HG03066 (cell line): Measurements from ENCODE around the gene LITAFD.
"Not testable (repeated sequence)": the region's sequence is repeated elsewhere in the genome, so short reads cannot be mapped to it uniquely, and the experiment has no call there.

ENCODE experiments used
- ATAC-seq: cut with Tn5 transposase; IDR thresholded peaks from one replicate; pipeline ENCODE4 v1.9.1; 2021; ENCODE audit warnings: low read depth; ENCODE audit not compliant: unreplicated experiment

Gene LITAFD

DNA sequence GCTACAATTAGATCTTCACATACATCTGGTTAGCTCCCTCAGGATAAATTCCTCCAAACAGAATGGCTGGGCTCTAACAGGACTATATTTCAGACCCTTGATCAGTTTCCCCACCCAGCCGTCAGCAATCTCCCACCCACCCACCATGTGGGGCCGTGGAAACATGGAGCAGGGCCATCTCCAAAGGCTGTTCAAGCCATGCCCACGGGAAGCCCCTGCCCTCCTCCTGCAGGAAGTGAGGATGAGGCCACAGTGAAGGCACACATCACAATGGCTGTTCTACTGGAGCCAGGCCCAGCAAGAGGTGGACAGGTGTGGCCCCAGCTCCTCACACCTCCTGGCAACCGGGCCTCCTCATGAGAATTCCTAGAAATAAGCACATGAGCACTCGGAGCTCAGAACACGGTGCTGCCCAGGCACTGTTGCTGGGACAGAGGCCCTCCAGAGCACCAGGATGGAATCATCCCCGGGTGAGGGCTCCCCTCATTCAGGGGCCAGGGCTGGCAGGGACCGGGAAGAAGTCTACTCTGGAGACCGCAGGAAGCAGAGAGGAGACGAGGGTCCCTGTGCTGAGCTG lies at the start of gene LITAFD:
Gene LITAFD (plus strand): TSS at position 311 of the 577 bp plus-strand sequence. CDS start 2,005 bp downstream, outside the sequence.
- no peak for ATAC-seq

DNA sequence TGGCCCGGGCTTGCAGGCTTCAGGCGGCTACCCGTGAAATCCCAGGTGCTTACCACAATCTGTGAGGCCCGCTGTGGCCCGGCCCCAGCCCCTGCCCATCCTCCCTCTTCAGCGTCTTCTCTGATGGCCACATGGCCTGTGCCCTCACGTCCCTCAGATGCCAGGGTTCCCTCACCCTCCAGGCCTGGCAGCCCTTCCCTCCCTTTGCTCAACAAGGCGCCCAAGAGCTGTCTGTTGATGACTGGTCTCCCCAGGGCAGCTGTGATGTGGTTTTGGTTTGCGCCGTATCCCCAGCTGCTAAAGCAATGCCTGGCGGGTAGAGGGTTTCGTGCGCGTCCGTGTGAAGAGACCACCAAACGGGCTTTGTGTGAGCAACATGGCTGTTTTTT lies 49.4 kb upstream of the LITAFD start:
- no peak for ATAC-seq

- ATAC-seq: not testable (repeated sequence)
Measured at GRCh38 chr16:8836797-8837196, 45.4 kb upstream of the LITAFD start.

- ATAC-seq: not testable (repeated sequence)
Measured at GRCh38 chr16:8837594-8837993, 44.6 kb upstream of the LITAFD start.

DNA sequence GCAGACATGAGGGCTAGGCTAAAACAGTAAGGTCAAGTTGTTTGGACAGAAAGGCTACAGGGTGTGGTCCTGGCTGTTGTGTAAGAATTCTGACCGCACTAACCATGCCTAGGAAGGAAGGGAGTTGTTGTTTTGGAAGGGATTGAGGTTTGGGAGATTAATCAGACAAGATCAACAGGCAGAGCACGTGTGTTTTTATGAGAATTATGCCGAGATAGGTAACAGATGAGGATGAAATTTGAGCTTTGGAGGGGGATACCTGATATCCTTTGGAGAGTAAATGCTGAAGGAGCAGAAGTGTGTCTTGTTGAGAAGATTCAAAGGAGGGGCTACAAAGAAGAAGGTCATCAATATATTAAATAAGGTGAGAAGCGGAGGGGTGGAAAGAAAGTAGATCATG lies 40.1 kb upstream of the LITAFD start:
- ATAC-seq: not testable (repeated sequence)

DNA sequence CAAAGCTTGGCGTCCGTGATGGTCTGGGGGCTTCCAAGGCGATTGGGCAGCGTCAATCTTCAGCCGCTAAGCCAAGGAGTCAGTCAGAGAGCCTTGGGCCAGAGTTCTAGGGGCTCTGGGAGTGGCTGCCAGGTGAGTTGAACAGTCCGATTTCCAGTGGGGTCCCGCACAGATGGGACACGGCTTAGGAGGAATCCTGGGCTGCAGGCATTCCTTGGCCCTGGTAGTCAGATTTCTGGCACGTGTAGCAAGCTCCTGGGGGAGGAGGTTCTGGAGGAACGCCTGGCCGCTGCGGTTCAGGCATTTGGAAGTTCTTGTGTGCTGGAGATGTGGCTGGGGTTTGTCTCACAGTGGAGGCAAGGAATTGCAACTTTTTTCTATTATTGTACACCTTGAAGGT lies 38.9 kb upstream of the LITAFD start:
- not testable (repeated sequence) for ATAC-seq

- no peak for ATAC-seq
Measured at GRCh38 chr16:8845699-8846298, 36.4 kb upstream of the LITAFD start.

- no peak for ATAC-seq
Measured at GRCh38 chr16:8846401-8846932, 35.7 kb upstream of the LITAFD start.

DNA sequence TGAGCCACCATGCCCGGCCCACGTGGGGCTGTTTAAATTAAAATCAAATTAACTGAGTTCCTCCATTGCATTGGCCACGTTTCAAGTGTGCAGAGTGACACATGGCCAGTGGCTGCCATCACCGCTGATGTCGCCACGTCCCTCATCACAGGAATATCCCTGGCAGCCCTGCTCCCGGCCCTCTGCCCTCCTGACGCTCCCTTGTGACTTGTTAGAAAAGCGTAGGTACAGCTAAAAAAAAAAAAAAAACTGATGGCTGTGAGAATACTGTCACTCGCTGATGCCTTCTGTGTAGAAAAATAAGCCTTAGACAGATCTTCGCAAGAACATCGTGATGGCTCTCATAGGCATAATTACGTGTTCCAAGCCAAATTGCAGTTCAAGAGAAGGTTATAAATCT lies 35.0 kb upstream of the LITAFD start:
- ATAC-seq: no peak

GRCh38 chr16:8847623-8848022 lies 34.5 kb upstream of the LITAFD start:
- ATAC-seq: no peak

DNA sequence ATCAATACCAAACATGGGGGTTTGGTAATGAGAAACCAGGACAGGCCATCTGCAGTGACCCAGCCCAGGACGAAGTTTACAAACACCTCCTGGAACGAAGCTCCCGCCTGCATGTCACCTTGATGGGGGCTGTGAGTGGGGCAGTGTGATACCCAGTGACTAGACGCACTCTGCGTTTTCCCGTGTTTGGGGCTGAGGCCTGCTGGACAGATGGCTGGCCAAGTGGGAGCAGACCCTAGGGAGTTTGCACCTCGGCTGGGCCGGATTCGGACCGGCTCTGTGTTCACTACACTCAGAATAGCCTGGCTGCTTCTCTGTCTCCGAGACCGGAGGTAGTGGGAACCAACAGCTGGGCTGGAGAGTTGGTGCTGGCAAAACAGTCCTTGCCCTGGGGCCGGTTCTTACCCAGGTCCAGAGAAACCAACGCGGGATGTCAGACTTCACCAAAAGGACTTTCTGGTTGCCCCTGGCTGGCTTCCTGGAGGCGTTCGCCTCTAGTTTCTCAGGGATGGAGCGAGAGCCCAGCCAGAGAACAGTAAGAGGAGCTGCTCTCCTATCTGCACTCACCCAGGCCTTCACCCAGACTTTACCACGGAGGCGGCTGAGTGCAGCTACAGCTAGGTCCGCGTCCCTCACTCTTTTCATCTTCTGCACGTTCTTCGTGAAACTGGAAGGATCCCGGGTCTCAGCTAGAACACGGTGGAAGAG lies 33.8 kb upstream of the LITAFD start:
- ATAC-seq: no peak

GRCh38 chr16:8848939-8849391 lies 33.2 kb upstream of the LITAFD start:
- no peak for ATAC-seq

DNA sequence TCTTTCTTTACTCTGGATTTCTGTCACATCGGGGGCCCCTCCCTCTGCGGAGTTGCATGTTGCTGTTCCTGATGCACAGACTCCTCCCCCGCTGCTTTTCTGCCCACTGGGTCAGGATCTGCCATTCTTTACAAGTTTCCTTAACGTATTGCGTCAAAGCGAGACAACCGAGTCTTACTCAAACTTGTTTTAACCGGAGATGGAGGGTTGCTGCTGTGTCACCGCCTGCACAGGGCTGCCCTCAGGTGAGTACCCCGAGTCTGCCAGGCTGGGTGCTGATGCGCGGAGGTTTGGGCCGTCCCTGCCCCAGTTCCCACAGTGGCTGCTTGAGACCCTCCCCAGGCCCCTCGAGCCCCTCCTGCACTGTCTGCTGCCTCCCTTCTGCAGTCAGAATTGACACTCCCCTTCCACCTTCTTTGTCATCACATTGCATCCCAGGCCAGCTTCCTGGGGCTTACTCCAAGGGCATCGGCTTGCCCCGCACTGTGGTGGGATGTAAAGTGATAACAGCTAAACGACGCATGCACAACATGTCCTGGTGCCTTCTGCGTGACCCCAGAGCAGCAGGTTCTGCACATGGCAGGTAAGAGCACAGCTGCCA lies 32.6 kb upstream of the LITAFD start:
- ATAC-seq: no peak

GRCh38 chr16:8850279-8850885 lies 31.8 kb upstream of the LITAFD start:
- no peak for ATAC-seq

- ATAC-seq: no peak
Measured at GRCh38 chr16:8851761-8852403, 30.3 kb upstream of the LITAFD start.

DNA sequence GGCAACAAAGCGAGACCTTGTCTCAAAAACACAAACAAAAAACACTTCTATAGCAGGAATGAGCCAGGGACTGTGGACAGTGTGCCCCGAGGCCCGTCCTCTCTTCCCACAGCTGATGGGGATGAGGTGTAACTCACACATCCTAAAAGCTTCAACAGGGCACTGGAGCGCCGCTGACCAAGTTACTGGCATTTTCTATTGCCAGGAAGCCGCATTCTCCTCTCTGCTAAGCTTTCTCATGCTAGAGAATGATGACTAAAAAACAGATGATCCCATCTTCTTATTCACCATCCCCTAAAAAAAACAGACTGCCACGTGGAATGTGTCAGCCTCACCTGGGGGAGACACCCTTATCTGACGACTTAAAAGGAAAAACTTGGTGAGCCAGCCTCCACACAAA lies 29.6 kb upstream of the LITAFD start:
- no peak for ATAC-seq

GRCh38 chr16:8853150-8853549 lies 29.0 kb upstream of the LITAFD start:
- no peak for ATAC-seq

DNA sequence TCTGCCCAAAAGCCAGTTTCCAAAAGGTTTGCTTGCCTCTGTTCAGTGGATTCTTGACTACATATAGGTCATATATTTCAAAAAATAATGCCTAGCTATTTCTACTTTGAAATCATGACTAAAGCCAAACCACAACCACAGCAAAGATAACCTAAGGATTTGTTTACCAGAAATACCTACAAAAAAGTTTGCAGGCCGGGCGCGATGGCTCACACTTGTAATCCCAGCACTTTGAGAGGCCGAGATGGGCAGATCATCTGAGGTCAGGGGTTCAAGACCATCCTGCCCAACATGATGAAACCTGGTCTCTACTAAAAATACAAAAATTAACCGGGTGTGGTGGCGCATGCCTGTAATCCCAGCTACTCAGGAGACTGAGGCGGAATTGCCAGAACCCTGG lies 28.5 kb upstream of the LITAFD start:
- ATAC-seq: no peak

- no peak for ATAC-seq
Measured at GRCh38 chr16:8854298-8854948, 27.7 kb upstream of the LITAFD start.
